Measurements from ENCODE around the gene YWHAH. TPM values are rescaled to one million over a fixed set of nuclear protein-coding genes. Genes with fewer than 3 reads are reported as not detected.

Gene YWHAH
- total and polyA plus RNA-seq, 4 donors, result 26.1 to 75.0 (median 42.4) TPM

DNA sequence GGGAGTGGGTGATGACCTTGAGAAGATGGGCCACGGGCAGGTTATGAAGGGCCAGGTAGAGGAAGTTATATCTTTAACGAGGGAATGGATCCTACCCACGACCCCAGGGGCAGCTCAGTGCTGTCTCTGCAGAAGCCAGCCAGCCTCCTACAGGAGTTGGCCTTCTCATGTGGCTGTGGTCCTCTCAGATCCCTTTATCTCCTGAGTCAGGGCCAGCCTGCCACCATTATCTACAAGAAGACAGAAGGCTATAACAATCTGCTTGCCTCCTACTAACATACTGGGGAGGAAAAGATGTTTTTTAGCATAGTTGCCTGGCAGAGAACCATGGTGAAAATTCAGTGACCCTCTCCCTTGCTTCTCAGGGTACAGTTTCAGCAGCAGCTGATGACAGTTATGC lies 7.0 kb upstream of the YWHAH start:
- DNase-seq (ENCODE audit: low spot score), result peak; percentile 61
- H3K36me3 ChIP-seq (ENCODE audit: control insufficient read depth in 4 of 4, insufficient read depth in 3 of 4, low read depth in 1 of 4, low read length in 3 of 4), result no peaks in the 10 kb centered on the region
- H3K4me1 ChIP-seq (ENCODE audit: control insufficient read depth in 4 of 4, insufficient read depth in 4 of 4, low read length in 3 of 4), result no peaks in the 10 kb centered on the region
- 80% methylated on average over 3 of the region's 3 CpGs for WGBS
- no peak overlapping the region for H3K27ac ChIP-seq (ENCODE audit: low read depth in 1 of 2, low read length in 2 of 2)
- TF ChIP-seq RXRA (IDR thresholded peaks at IDR 0.05) (no peak), NR2F2 (IDR thresholded peaks at IDR 0.05) (no peak), YY1 (IDR thresholded peaks at IDR 0.05) (no peak), HNF4G (IDR thresholded peaks at IDR 0.05) (no peak), GABPA (IDR thresholded peaks at IDR 0.05 in 1 of 2, conservative IDR thresholded peaks at IDR 0.05 in 1 of 2) (no peak), TAF1 (conservative IDR thresholded peaks at IDR 0.05) (no peak), RAD21 (IDR thresholded peaks at IDR 0.05) (no peak), EGR1 (IDR thresholded peaks at IDR 0.05; ENCODE audit: low read depth in 2 of 2) (no peak), JUND (IDR thresholded peaks at IDR 0.05) (no peak), HNF4A (conservative IDR thresholded peaks at IDR 0.05) (no peak), FOXA2 (IDR thresholded peaks at IDR 0.05) (no peak), FOXA1 (IDR thresholded peaks at IDR 0.05) (no peak), SP1 (IDR thresholded peaks at IDR 0.05) (no peak)
- TF ChIP-seq, protein P1, sequence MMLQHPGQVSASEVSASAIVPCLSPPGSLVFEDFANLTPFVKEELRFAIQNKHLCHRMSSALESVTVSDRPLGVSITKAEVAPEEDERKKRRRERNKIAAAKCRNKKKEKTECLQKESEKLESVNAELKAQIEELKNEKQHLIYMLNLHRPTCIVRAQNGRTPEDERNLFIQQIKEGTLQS (IDR thresholded peaks at IDR 0.05), result no peak
- TF ChIP-seq, protein P2, sequence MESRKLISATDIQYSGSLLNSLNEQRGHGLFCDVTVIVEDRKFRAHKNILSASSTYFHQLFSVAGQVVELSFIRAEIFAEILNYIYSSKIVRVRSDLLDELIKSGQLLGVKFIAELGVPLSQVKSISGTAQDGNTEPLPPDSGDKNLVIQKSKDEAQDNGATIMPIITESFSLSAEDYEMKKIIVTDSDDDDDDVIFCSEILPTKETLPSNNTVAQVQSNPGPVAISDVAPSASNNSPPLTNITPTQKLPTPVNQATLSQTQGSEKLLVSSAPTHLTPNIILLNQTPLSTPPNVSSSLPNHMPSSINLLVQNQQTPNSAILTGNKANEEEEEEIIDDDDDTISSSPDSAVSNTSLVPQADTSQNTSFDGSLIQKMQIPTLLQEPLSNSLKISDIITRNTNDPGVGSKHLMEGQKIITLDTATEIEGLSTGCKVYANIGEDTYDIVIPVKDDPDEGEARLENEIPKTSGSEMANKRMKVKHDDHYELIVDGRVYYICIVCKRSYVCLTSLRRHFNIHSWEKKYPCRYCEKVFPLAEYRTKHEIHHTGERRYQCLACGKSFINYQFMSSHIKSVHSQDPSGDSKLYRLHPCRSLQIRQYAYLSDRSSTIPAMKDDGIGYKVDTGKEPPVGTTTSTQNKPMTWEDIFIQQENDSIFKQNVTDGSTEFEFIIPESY (IDR thresholded peaks at IDR 0.05), result no peak
- TF ChIP-seq, protein P3, sequence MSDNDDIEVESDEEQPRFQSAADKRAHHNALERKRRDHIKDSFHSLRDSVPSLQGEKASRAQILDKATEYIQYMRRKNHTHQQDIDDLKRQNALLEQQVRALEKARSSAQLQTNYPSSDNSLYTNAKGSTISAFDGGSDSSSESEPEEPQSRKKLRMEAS (IDR thresholded peaks at IDR 0.05), result no peak
- TF ChIP-seq, protein P4, sequence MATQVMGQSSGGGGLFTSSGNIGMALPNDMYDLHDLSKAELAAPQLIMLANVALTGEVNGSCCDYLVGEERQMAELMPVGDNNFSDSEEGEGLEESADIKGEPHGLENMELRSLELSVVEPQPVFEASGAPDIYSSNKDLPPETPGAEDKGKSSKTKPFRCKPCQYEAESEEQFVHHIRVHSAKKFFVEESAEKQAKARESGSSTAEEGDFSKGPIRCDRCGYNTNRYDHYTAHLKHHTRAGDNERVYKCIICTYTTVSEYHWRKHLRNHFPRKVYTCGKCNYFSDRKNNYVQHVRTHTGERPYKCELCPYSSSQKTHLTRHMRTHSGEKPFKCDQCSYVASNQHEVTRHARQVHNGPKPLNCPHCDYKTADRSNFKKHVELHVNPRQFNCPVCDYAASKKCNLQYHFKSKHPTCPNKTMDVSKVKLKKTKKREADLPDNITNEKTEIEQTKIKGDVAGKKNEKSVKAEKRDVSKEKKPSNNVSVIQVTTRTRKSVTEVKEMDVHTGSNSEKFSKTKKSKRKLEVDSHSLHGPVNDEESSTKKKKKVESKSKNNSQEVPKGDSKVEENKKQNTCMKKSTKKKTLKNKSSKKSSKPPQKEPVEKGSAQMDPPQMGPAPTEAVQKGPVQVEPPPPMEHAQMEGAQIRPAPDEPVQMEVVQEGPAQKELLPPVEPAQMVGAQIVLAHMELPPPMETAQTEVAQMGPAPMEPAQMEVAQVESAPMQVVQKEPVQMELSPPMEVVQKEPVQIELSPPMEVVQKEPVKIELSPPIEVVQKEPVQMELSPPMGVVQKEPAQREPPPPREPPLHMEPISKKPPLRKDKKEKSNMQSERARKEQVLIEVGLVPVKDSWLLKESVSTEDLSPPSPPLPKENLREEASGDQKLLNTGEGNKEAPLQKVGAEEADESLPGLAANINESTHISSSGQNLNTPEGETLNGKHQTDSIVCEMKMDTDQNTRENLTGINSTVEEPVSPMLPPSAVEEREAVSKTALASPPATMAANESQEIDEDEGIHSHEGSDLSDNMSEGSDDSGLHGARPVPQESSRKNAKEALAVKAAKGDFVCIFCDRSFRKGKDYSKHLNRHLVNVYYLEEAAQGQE (IDR thresholded peaks at IDR 0.05), result no peak
- TF ChIP-seq, protein P5, sequence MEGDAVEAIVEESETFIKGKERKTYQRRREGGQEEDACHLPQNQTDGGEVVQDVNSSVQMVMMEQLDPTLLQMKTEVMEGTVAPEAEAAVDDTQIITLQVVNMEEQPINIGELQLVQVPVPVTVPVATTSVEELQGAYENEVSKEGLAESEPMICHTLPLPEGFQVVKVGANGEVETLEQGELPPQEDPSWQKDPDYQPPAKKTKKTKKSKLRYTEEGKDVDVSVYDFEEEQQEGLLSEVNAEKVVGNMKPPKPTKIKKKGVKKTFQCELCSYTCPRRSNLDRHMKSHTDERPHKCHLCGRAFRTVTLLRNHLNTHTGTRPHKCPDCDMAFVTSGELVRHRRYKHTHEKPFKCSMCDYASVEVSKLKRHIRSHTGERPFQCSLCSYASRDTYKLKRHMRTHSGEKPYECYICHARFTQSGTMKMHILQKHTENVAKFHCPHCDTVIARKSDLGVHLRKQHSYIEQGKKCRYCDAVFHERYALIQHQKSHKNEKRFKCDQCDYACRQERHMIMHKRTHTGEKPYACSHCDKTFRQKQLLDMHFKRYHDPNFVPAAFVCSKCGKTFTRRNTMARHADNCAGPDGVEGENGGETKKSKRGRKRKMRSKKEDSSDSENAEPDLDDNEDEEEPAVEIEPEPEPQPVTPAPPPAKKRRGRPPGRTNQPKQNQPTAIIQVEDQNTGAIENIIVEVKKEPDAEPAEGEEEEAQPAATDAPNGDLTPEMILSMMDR (IDR thresholded peaks at IDR 0.05; ENCODE audit: low read depth, low read length, missing input control), result no peak
- no peak overlapping the region for H3K4me3 ChIP-seq (ENCODE audit: low read depth in 1 of 3, low read length in 3 of 3)
- H3K27me3 ChIP-seq (ENCODE audit: control insufficient read depth in 4 of 4, insufficient read depth in 4 of 4, low read length in 3 of 4), result no peaks in the 10 kb centered on the region
- no peaks in the 10 kb centered on the region for H3K9me3 ChIP-seq (ENCODE audit: control insufficient read depth in 4 of 4, low read length in 3 of 4)
- H3K9ac ChIP-seq (ENCODE audit: low read depth in 1 of 2, low read length in 2 of 2), result no peak overlapping the region
